AG04450 (cell line): ENCODE measurements around the gene RPL18. TPM values are rescaled to one million over a fixed set of nuclear protein-coding genes. Genes with fewer than 3 reads are reported as not detected.

Source experiments
- CTCF ChIA-PET: fragments of 300-600, 350-600 bp; formaldehyde crosslinking; extraction: SDS; loops from one replicate; lab custom pipeline; 2022; ENCODE audit warnings: antibody characterized with exemption, inconsistent platforms; lab: Charles Lee
- POLR2A ChIA-PET: fragments of 350-600 bp; formaldehyde crosslinking; extraction: SDS; loops from one replicate; lab custom pipeline; 2021; ENCODE audit warnings: antibody characterized with exemption, inconsistent platforms; lab: Yijun Ruan, JAX
- DNase-seq: peaks from one replicate; pipeline ENCODE4 v3.0.0-alpha.2; 2011; ENCODE audit warnings: low read depth, low spot score
- H3K27ac ChIP-seq: one replicate; pipeline ENCODE4 v1.5.1; 2012; ENCODE audit warnings: low read depth, low read length, control low read depth
- H3K27me3 ChIP-seq: one replicate; pipeline ENCODE4 v1.6.0; 2012; ENCODE audit warnings: low read length; ENCODE audit not compliant: control insufficient read depth, insufficient read depth
- H3K4me3 ChIP-seq: 2 replicates; pipeline ENCODE4 v1.5.1; 2011; ENCODE audit warnings: mild to moderate bottlenecking, low read depth, low read length, control low read depth
- H3K9me3 ChIP-seq: 2 replicates; pipeline ENCODE4 v1.5.1; 2012; ENCODE audit warnings: low read length; ENCODE audit not compliant: control insufficient read depth, insufficient read depth
- polyA plus RNA-seq: library from polyadenylated mRNA; depleted of rRNA; stranded (reverse); fragments of >200 nt; gene quantifications from 2 replicates; pipeline ENCODE4 v1.2.3, GENCODE V29; 2011
- TF ChIP-seq, protein P1 (sequence below): IDR thresholded peaks from 2 replicates; pipeline ENCODE4 v1.5.1; 2011; ENCODE audit warnings: low read depth, low read length, control low read depth, inconsistent platforms

RPL18 gene
- polyA plus RNA-seq, 1 experiment: 1,020 TPM

DNA sequence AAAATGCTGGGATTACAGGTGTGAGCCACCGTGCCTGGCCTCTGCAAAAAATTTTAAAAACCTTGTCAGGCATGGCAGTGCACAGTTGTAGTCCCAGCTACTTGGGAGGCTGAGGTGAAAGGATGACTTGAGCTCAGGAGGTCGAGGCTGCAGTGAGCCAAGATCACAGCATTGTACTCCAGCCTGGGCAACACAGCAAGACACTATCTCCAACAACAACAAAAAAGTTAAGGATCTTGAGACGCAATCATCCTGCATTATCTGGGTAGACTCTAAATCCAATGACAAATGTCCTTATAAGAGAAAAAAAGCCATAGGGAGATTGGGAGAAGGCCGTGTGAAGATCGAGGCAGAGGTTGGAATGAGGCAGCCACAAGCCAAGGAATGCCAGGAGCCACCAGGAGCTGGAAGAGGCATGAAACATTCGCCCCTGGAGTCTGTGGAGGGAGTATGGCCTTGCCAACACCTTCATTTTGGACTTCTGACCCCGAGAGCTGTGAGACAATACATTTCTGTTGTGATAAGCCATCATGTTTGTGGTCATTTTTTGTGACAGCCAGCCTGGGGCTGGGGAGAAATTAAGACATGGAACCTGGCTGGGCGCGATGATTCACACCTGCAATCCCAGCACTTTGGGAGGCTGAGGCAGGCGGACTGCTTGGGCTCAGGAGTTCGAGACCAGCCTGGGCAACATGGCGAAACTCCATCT lies 32.1 kb upstream of the RPL18 start:
- ChIA-PET POLR2A (no interaction called here), CTCF (interaction anchor here (0.7 kb wide), 1 partner anchor 24 kb away, joined by 5 read pairs; no protein-coding TSS in a partner anchor)
- Histone ChIP-seq H3K4me3 (no peak overlapping the region), H3K9me3 (0 out of 2 replicates have a peak, but pooled peaks cover 6% of the 10 kb centered on the region), H3K27me3 (no peaks in the 10 kb centered on the region), H3K27ac (no peak overlapping the region)
- no peak for DNase-seq
- TF ChIP-seq, protein P1, sequence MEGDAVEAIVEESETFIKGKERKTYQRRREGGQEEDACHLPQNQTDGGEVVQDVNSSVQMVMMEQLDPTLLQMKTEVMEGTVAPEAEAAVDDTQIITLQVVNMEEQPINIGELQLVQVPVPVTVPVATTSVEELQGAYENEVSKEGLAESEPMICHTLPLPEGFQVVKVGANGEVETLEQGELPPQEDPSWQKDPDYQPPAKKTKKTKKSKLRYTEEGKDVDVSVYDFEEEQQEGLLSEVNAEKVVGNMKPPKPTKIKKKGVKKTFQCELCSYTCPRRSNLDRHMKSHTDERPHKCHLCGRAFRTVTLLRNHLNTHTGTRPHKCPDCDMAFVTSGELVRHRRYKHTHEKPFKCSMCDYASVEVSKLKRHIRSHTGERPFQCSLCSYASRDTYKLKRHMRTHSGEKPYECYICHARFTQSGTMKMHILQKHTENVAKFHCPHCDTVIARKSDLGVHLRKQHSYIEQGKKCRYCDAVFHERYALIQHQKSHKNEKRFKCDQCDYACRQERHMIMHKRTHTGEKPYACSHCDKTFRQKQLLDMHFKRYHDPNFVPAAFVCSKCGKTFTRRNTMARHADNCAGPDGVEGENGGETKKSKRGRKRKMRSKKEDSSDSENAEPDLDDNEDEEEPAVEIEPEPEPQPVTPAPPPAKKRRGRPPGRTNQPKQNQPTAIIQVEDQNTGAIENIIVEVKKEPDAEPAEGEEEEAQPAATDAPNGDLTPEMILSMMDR: no peak

DNA sequence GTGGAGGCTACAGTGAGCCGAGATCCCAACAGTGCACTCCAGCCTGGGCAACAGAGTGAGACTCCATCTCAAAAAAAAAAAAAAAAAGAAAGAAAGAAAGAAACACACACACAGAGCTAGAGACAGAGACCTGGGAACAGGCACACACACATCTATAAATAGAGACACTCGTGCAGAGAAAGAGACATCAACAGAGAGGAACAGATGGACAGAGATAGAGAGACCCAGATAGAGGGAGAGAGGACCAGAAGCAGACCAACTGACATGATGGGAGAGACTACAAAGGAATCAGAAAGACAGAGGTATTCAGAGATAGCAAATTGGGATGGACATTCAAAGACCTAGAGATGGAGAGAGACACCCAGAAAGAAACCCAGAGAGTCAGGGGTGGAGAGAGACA lies 29.2 kb upstream of the RPL18 start:
- ChIA-PET CTCF (no interaction called here), POLR2A (interaction anchor here (0.6 to 1.1 kb wide), 2 partner anchors 224 to 270 kb away, joined by 3 read pairs; partner anchors contain the start of gene PPP1R15A)
- Histone ChIP-seq H3K4me3 (no peak overlapping the region), H3K27ac (no peak overlapping the region), H3K27me3 (no peaks in the 10 kb centered on the region), H3K9me3 (0 out of 2 replicates have a peak, but pooled peaks cover 6% of the 10 kb centered on the region)
- DNase-seq: no peak
- TF ChIP-seq, protein P1: no peak

DNA sequence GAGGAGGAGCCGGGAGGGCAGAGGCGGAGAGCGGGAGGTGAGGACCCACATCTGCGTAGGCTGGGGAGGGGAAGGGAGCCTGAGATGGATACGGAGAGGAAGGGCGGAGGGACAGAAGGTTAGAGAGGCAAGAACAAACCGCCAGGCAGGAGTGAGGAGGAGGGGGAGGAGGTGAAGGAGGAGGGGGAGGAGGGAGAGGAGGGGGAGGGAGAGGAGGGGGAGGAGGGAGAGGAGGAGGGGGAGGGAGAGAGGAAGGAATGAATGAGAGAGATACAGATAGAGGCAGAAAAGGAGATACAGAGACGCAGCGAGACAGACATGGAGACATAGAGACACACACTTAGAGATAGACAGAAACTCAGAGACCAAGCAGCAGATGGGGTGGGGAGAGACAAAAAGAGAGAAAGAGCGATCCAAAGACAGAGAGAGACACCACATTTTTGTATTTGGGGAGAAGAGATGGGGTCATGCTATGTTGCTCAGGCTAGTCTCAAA lies 27.8 kb upstream of the RPL18 start:
- TF ChIP-seq, protein P1: no peak
- ChIA-PET POLR2A (interaction anchor here (0.6 to 2.4 kb wide), 3 partner anchors 28 to 198 kb away, joined by 8 to 11 read pairs (median 10); partner anchors contain the start of genes RPL18 and SPHK2), CTCF (interaction anchor here (1.3 to 2.3 kb wide), 3 partner anchors 141 to 197 kb away, joined by 3 to 19 read pairs (median 9); no protein-coding TSS in a partner anchor)
- Histone ChIP-seq H3K9me3 (0 out of 2 replicates have a peak, but pooled peaks cover 6% of the 10 kb centered on the region), H3K27me3 (peaks cover 2% of the 10 kb centered on the region), H3K4me3 (peak overlapping the region; percentile 44), H3K27ac (no peak overlapping the region)
- no peak for DNase-seq

DNA sequence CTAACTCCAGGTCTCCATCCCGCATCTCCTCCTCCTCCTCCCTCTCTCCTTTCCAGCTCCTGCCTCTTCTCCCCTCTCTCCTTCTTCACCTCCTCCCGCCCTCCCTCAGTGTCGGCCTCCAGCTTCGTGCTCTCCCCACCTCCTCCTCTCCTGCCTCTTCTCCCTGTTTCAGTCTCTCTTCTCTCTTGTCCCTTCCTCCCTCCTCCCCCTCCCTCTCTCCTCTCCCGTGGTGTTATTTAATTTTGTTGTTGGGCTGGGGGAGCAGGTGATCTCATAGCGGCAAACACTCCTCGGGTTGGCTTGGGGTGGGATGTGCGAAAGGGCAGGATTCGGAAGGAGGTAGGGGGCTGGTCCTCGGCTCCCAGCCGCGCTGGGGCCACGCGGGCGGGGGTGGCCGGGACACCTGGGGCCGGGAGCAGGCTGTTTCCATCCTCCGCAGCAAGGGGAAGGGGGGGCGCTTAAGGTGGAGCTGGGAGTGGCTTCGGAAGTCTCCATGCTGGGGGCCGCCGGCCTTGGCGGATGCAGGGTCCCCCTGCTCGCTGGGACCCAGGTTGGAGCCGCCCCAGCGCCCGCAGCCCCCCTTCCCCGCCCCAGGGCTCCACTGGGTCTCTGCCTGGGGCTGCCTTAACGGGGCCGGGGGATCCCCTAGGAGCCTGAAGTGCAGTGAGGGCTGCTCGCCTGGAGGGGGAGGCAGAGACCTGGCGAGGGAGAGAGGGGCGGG lies 27.2 kb upstream of the RPL18 start, which contains the start of gene CA11:
Gene CA11, minus strand, starts transcription at position 187 of the 721 bp plus-strand sequence. CDS start 555 bp downstream, outside the sequence.
- 0 out of 2 replicates have a peak, but pooled peaks cover under 1% of the 10 kb centered on the region for H3K9me3 ChIP-seq
- ChIA-PET POLR2A (interaction anchor here (0.5 to 2.4 kb wide), 9 partner anchors 9 to 198 kb away, joined by 3 to 11 read pairs (median 5); partner anchors contain the start of genes DBP, RPL18 and SPHK2), CTCF (interaction anchor here (0.8 to 2.3 kb wide), 10 partner anchors 10 to 324 kb away, joined by 3 to 19 read pairs (median 6); partner anchors contain the start of gene HSD17B14)
- peak within 1 kb of the TSS; percentile 21 for H3K27ac ChIP-seq
- DNase-seq: no peak
- H3K27me3 ChIP-seq: peaks cover 2% of the 10 kb centered on the region
- TF ChIP-seq, protein P1: peak; percentile 84
- H3K4me3 ChIP-seq: peak within 1 kb of the TSS; percentile 60
